Activated T-cell treated with anti-CD3 and anti-CD28 coated beads, Interleukin-2, amount 50 U/mL, for 72 hours (primary cell): ENCODE data around the gene CFAP90. TPM values are rescaled to one million over a fixed set of nuclear protein-coding genes. Genes with fewer than 3 reads are reported as not detected.

ENCODE experiments used
- total RNA-seq, 2 donors: library from RNA; stranded (reverse); gene quantifications; one replicate each; pipeline ENCODE4 v1.2.3, GENCODE V29; 2022

CFAP90 gene
- total RNA-seq, 2 donors from 2014 or later: not detected

Other genes starting within 250 kb of the CFAP90 start
- 10 to 100 TPM in 1 of 2 donors, 1 to 10 TPM in 1; 8.5 to 12.3 TPM for gene FASTKD3, start 17.9 kb upstream of the CFAP90 start, total RNA-seq
- 10 to 100 TPM; 65.0 to 67.6 TPM for gene MTRR, start 18.0 kb upstream of the CFAP90 start, total RNA-seq